ENCODE results near the gene CDK4. TPM values are rescaled to one million over a fixed set of nuclear protein-coding genes. Genes with fewer than 3 reads are reported as not detected.

The CDK4 gene
- 10 to 100 TPM; 87.7 to 88.6 TPM for total RNA-seq

- ChIA-PET CTCF (interaction anchor here (0.8 kb wide), 2 partner anchors 11 to 30 kb away, joined by 3 read pairs; no protein-coding TSS in a partner anchor), POLR2A (interaction anchor here (0.9 to 1.3 kb wide), 9 partner anchors 10 to 1064 kb away, joined by 3 to 10 read pairs (median 3); partner anchors contain the start of genes EEF1AKMT3, METTL1, PTGES3 and SHMT2)
- peaks cover 3% of the 10 kb centered on the region for H3K27me3 Mint-ChIP-seq
- H3K4me1 Mint-ChIP-seq, result peaks cover 58% of the 10 kb centered on the region
- H3K9me3 Mint-ChIP-seq, result no peaks in the 10 kb centered on the region
- peak within 1 kb of the TSS; percentile 74 for H3K27ac Mint-ChIP-seq
- H3K36me3 Mint-ChIP-seq (ENCODE audit: low read depth), result peaks cover 40% of the 10 kb centered on the region
- peak within 1 kb of the TSS; percentile 95 for H3K4me3 Mint-ChIP-seq
- peak; percentile 99 for DNase-seq
These were observed at the start of gene CDK4 for GRCh38 chr12:57751788-57752667. Gene CDK4, minus strand, starts transcription at chr12:57752310. Its CDS starts 593 bp downstream, at chr12:57751717.

- no peak for DNase-seq
- Mint-ChIP-seq H3K36me3 (ENCODE audit: low read depth) (peaks cover 25% of the 10 kb centered on the region), H3K9me3 (no peaks in the 10 kb centered on the region), H3K27me3 (no peaks in the 10 kb centered on the region), H3K4me1 (no peaks in the 10 kb centered on the region), H3K27ac (no peak overlapping the region), H3K4me3 (no peak overlapping the region)
- ChIA-PET POLR2A (no interaction called here), CTCF (interaction anchor here (2.3 kb wide), 1 partner anchor 29 kb away, joined by 9 read pairs; no protein-coding TSS in a partner anchor)
These were observed 48.9 kb upstream of the CDK4 start for GRCh38 chr12:57800965-57801364.

- CTCF ChIA-PET, result interaction anchor here (2.4 to 2.8 kb wide), 2 partner anchors 15 to 107 kb away, joined by 7 to 8 read pairs; partner anchors contain the start of gene TSFM
- H3K4me1 Mint-ChIP-seq, result peaks cover 7% of the 10 kb centered on the region
- H3K4me3 Mint-ChIP-seq, result no peak overlapping the region
- no peaks in the 10 kb centered on the region for H3K9me3 Mint-ChIP-seq
- no peak for DNase-seq
- H3K36me3 Mint-ChIP-seq (ENCODE audit: low read depth), result peaks cover 33% of the 10 kb centered on the region
- POLR2A ChIA-PET, result interaction anchor here (1.1 kb wide), 1 partner anchor 101 kb away, joined by 3 read pairs; no protein-coding TSS in a partner anchor
- H3K27ac Mint-ChIP-seq, result no peak overlapping the region
- H3K27me3 Mint-ChIP-seq, result no peaks in the 10 kb centered on the region
These were observed 45.8 kb upstream of the CDK4 start for GRCh38 chr12:57797933-57798332.

GRCh38 chr12:57796996-57797395 is 44.9 kb upstream of the CDK4 start:
- Mint-ChIP-seq H3K27me3 (no peaks in the 10 kb centered on the region), H3K27ac (no peak overlapping the region), H3K9me3 (no peaks in the 10 kb centered on the region), H3K4me3 (no peak overlapping the region), H3K4me1 (peaks cover 7% of the 10 kb centered on the region), H3K36me3 (ENCODE audit: low read depth) (peaks cover 36% of the 10 kb centered on the region)
- CTCF ChIA-PET, result interaction anchor here (2.8 kb wide), 1 partner anchor 14 kb away, joined by 8 read pairs; the partner anchor contains the start of gene TSFM
- POLR2A ChIA-PET, result interaction anchor here (1.6 kb wide), 1 partner anchor 21 kb away, joined by 3 read pairs; the partner anchor contains the start of gene AVIL
- no peak for DNase-seq

- Mint-ChIP-seq H3K27me3 (no peaks in the 10 kb centered on the region), H3K27ac (no peak overlapping the region), H3K9me3 (no peaks in the 10 kb centered on the region), H3K4me3 (no peak overlapping the region), H3K4me1 (peaks cover 7% of the 10 kb centered on the region), H3K36me3 (ENCODE audit: low read depth) (peaks cover 37% of the 10 kb centered on the region)
- POLR2A ChIA-PET, result no interaction called here
- CTCF ChIA-PET, result no interaction called here
- no peak for DNase-seq
These were observed 43.2 kb upstream of the CDK4 start for GRCh38 chr12:57795354-57795753.

GRCh38 chr12:57793920-57794319 is 41.8 kb upstream of the CDK4 start:
- DNase-seq, result no peak
- Mint-ChIP-seq H3K27me3 (no peaks in the 10 kb centered on the region), H3K4me3 (no peak overlapping the region), H3K4me1 (peaks cover 7% of the 10 kb centered on the region), H3K9me3 (no peaks in the 10 kb centered on the region), H3K36me3 (ENCODE audit: low read depth) (peaks cover 39% of the 10 kb centered on the region), H3K27ac (no peak overlapping the region)
- POLR2A ChIA-PET, result interaction anchor here (0.8 to 2.6 kb wide), 2 partner anchors 8 to 11 kb away, joined by 3 to 11 read pairs; partner anchors contain the start of gene TSFM
- CTCF ChIA-PET, result interaction anchor here (0.8 to 1.7 kb wide), 5 partner anchors 8 to 37 kb away, joined by 4 to 9 read pairs (median 5); partner anchors contain the start of gene TSFM

- H3K27me3 Mint-ChIP-seq, result no peaks in the 10 kb centered on the region
These were observed 31.8 kb upstream of the CDK4 start for GRCh38 chr12:57783861-57784260.

GRCh38 chr12:57783466-57783801 is 31.3 kb upstream of the CDK4 start:
- H3K9me3 Mint-ChIP-seq, result no peaks in the 10 kb centered on the region
- peak overlapping the region; percentile 87 for H3K27ac Mint-ChIP-seq
- peaks cover 40% of the 10 kb centered on the region for H3K36me3 Mint-ChIP-seq (ENCODE audit: low read depth)
- ChIA-PET POLR2A (interaction anchor here (0.7 to 2.4 kb wide), 20 partner anchors 10 to 304 kb away, joined by 3 to 15 read pairs (median 5); partner anchors contain the start of genes ATP23, CTDSP2, CYP27B1 and EEF1AKMT3), CTCF (interaction anchor here (0.9 to 2.8 kb wide), 16 partner anchors 9 to 154 kb away, joined by 3 to 32 read pairs (median 7); partner anchors contain the start of genes CTDSP2, CYP27B1, EEF1AKMT3 and METTL1)
- peaks cover 46% of the 10 kb centered on the region for H3K4me1 Mint-ChIP-seq
- DNase-seq, result no peak
- H3K27me3 Mint-ChIP-seq, result no peaks in the 10 kb centered on the region
- peak overlapping the region; percentile 99 for H3K4me3 Mint-ChIP-seq

More at GRCh38 chr12:57783861-57784260, 31.8 kb upstream of the CDK4 start:
- no peaks in the 10 kb centered on the region for H3K9me3 Mint-ChIP-seq
- POLR2A ChIA-PET, result interaction anchor here (1.1 to 2.4 kb wide), 8 partner anchors 12 to 120 kb away, joined by 3 to 15 read pairs (median 7); partner anchors contain the start of genes CTDSP2, CYP27B1, EEF1AKMT3 and METTL1
- peak overlapping the region; percentile 70 for H3K4me3 Mint-ChIP-seq
- CTCF ChIA-PET, result interaction anchor here (1.2 to 1.5 kb wide), 5 partner anchors 12 to 153 kb away, joined by 3 to 15 read pairs (median 6); partner anchors contain the start of genes EEF1AKMT3 and METTL1
- H3K36me3 Mint-ChIP-seq (ENCODE audit: low read depth), result peaks cover 42% of the 10 kb centered on the region
- peak overlapping the region; percentile 2 for H3K27ac Mint-ChIP-seq
- peaks cover 43% of the 10 kb centered on the region for H3K4me1 Mint-ChIP-seq
- no peak for DNase-seq

- Mint-ChIP-seq H3K27ac (peak within 1 kb of the TSS; percentile 87), H3K4me3 (peak within 1 kb of the TSS; percentile 99), H3K36me3 (ENCODE audit: low read depth) (peaks cover 38% of the 10 kb centered on the region), H3K9me3 (no peaks in the 10 kb centered on the region), H3K27me3 (no peaks in the 10 kb centered on the region), H3K4me1 (peaks cover 47% of the 10 kb centered on the region)
- CTCF ChIA-PET, result interaction anchor here (0.7 to 2.8 kb wide), 20 partner anchors 9 to 154 kb away, joined by 3 to 32 read pairs (median 6); partner anchors contain the start of genes CTDSP2, CYP27B1, EEF1AKMT3 and METTL1
- peak; percentile 97 for DNase-seq
- POLR2A ChIA-PET, result interaction anchor here (0.7 to 2.4 kb wide), 20 partner anchors 9 to 304 kb away, joined by 3 to 15 read pairs (median 5); partner anchors contain the start of genes ATP23, CTDSP2, CYP27B1 and EEF1AKMT3
These were observed 30.7 kb upstream of the CDK4 start, which contains the start of gene TSFM for GRCh38 chr12:57782608-57783465. Gene TSFM, plus strand, starts transcription at chr12:57782787. Its CDS starts 15 bp downstream, at chr12:57782802.

- no peaks in the 10 kb centered on the region for H3K27me3 Mint-ChIP-seq
- no peaks in the 10 kb centered on the region for H3K9me3 Mint-ChIP-seq
- peak overlapping the region; percentile 87 for H3K27ac Mint-ChIP-seq
- peaks cover 33% of the 10 kb centered on the region for H3K36me3 Mint-ChIP-seq (ENCODE audit: low read depth)
- H3K4me1 Mint-ChIP-seq, result peaks cover 47% of the 10 kb centered on the region
- peak overlapping the region; percentile 99 for H3K4me3 Mint-ChIP-seq
- DNase-seq, result no peak
- ChIA-PET CTCF (interaction anchor here (0.9 to 2.8 kb wide), 12 partner anchors 10 to 126 kb away, joined by 4 to 32 read pairs (median 7); partner anchors contain the start of genes CYP27B1, EEF1AKMT3 and METTL1), POLR2A (interaction anchor here (0.9 to 2.4 kb wide), 13 partner anchors 10 to 159 kb away, joined by 4 to 15 read pairs (median 5); partner anchors contain the start of genes ATP23, CTDSP2, CYP27B1 and EEF1AKMT3)
These were observed 30.1 kb upstream of the CDK4 start for GRCh38 chr12:57782243-57782607.

- Mint-ChIP-seq H3K4me3 (peak overlapping the region; percentile 0), H3K27ac (peak overlapping the region; percentile 87), H3K9me3 (no peaks in the 10 kb centered on the region), H3K36me3 (ENCODE audit: low read depth) (peaks cover 30% of the 10 kb centered on the region), H3K4me1 (peaks cover 47% of the 10 kb centered on the region), H3K27me3 (no peaks in the 10 kb centered on the region)
- no peak for DNase-seq
- ChIA-PET CTCF (interaction anchor here (0.7 to 4.2 kb wide), 14 partner anchors 9 to 154 kb away, joined by 3 to 39 read pairs (median 4); partner anchors contain the start of genes CDK4, CTDSP2, CYP27B1 and EEF1AKMT3), POLR2A (interaction anchor here (0.7 to 2.0 kb wide), 7 partner anchors 10 to 117 kb away, joined by 3 to 11 read pairs (median 4); partner anchors contain the start of genes CDK4, CTDSP2, EEF1AKMT3 and METTL1)
These were observed 29.7 kb upstream of the CDK4 start for GRCh38 chr12:57781801-57782200.

All from activated CD4-positive, alpha-beta memory T cell treated with anti-CD3 and anti-CD28 coated beads, Interleukin-2, amount 10 ng/mL, durations not matched to agents 7 days and 5 days (primary cell).